Superior temporal gyrus (tissue), 1 donor: ENCODE measurements around the gene TUBG1.

Experiments used
- DNase-seq: peaks from one replicate; pipeline ENCODE4 v3.0.0-alpha.2; 2016; ENCODE audit errors: extremely low spot score

The TUBG1 gene

GRCh38 chr17:42609182-42609813 is at the start of gene TUBG1, which contains the start of gene RETREG3:
TUBG1 (plus strand) TSS chr17:42609683; CDS start chr17:42609738, 55 bp downstream.
RETREG3 (minus strand) TSS chr17:42609374; CDS start chr17:42609324, 50 bp downstream.
- peak; percentile 99 for DNase-seq

- no peak for DNase-seq
These were observed 49.2 kb upstream of the TUBG1 start for GRCh38 chr17:42560246-42560645.

GRCh38 chr17:42561897-42562387 is 47.5 kb upstream of the TUBG1 start, which contains the start of gene COASY:
COASY (plus strand) TSS chr17:42562148; CDS start chr17:42562623, 475 bp downstream.
- DNase-seq, result peak; percentile 99

GRCh38 chr17:42562388-42563142 is 46.9 kb upstream of the TUBG1 start:
- DNase-seq, result no peak

GRCh38 chr17:42563143-42563509 is 46.4 kb upstream of the TUBG1 start:
- no peak for DNase-seq

GRCh38 chr17:42563543-42563942 is 45.9 kb upstream of the TUBG1 start:
- DNase-seq, result no peak

GRCh38 chr17:42563950-42564349 is 45.5 kb upstream of the TUBG1 start:
- no peak for DNase-seq

- DNase-seq, result no peak
These were observed 44.5 kb upstream of the TUBG1 start for GRCh38 chr17:42564815-42565522.

- DNase-seq, result no peak
These were observed 43.8 kb upstream of the TUBG1 start for GRCh38 chr17:42565523-42566214.

- DNase-seq, result no peak
These were observed 43.1 kb upstream of the TUBG1 start for GRCh38 chr17:42566215-42566882.

- DNase-seq, result peak; percentile 95
These were observed 42.5 kb upstream of the TUBG1 start, which contains the start of gene MLX for GRCh38 chr17:42566883-42567573. MLX (plus strand) TSS chr17:42567100; CDS start chr17:42567125, 25 bp downstream.

- DNase-seq, result no peak
These were observed 41.0 kb upstream of the TUBG1 start for GRCh38 chr17:42568341-42569111.

GRCh38 chr17:42571435-42572225 is 37.9 kb upstream of the TUBG1 start:
- DNase-seq, result no peak

- DNase-seq, result no peak
These were observed 36.4 kb upstream of the TUBG1 start for GRCh38 chr17:42573095-42573494.

GRCh38 chr17:42574463-42574862 is 35.0 kb upstream of the TUBG1 start:
- no peak for DNase-seq

- no peak for DNase-seq
These were observed 32.3 kb upstream of the TUBG1 start for GRCh38 chr17:42577140-42577531.

- DNase-seq, result peak; percentile 97
These were observed 31.8 kb upstream of the TUBG1 start, which contains the start of gene PSMC3IP for GRCh38 chr17:42577532-42578281. PSMC3IP (minus strand) TSS chr17:42577729; CDS start chr17:42577686, 43 bp downstream.

GRCh38 chr17:42578282-42578869 is 31.1 kb upstream of the TUBG1 start:
- DNase-seq, result peak; percentile 75
